Thyroid gland (tissue), 4 donors: Measurements from ENCODE around the gene MBNL3. TPM values are rescaled to one million over a fixed set of nuclear protein-coding genes. Genes with fewer than 3 reads are reported as not detected.

Source experiments
- DNase-seq, 2 donors: peaks; one replicate each; pipeline ENCODE4 v3.0.0-alpha.2; 2019
- H3K27ac ChIP-seq, 3 donors: fragments of 200-600 bp; sonication (generic); 1 replicate in 2 of 3; 2 replicates in 1 of 3; pipeline ENCODE4 v1.5.1; 2016 to 2019; ENCODE audit warnings: mild to moderate bottlenecking in 1 of 3, moderate library complexity in 1 of 3
- H3K27me3 ChIP-seq: fragments of 200-600 bp; sonication (generic); one replicate; pipeline ENCODE4 v1.5.1; 2019
- H3K36me3 ChIP-seq, 2 donors: fragments of 200-600 bp; sonication (generic); one replicate each; pipeline ENCODE4 v1.5.1; 2016 to 2019
- H3K4me1 ChIP-seq, 2 donors: fragments of 200-600 bp; sonication (generic); one replicate each; pipeline ENCODE4 v1.5.1; 2017 to 2019
- H3K4me3 ChIP-seq, 3 donors: fragments of 200-600 bp; sonication (generic); replicated peaks in 1 of 3; 1 replicate in 2 of 3; 2 replicates in 1 of 3; pipeline ENCODE4 v1.5.1; 2016; ENCODE audit warnings: mild to moderate bottlenecking in 1 of 3
- H3K9me3 ChIP-seq: fragments of 200-600 bp; sonication (generic); one replicate; pipeline ENCODE4 v1.5.1; 2017
- POLR2A ChIP-seq, 2 donors: fragments of 450-650 bp; IDR thresholded peaks; one replicate each; pipeline ENCODE4 v1.6.1; 2017; ENCODE audit warnings: antibody characterized with exemption in 2 of 2, mild to moderate bottlenecking in 2 of 2, moderate library complexity in 1 of 2
- WGBS, 2 donors: methylation state at CpG; one replicate each; pipeline ENCODE4 v1.1.5; 2017; 5-methylcytosine and 5-hydroxymethylcytosine counted together
- intact Hi-C: fragments of 100-400 bp; cut with DNase I; formaldehyde crosslinking; loops from one replicate; pipeline ENCODE4 v1.15.1; 2023
- total RNA-seq, 4 donors: library from RNA; depleted of rRNA; stranded (reverse); fragments of >200 nt; gene quantifications; one replicate each; pipeline ENCODE4 v1.2.3, GENCODE V29; 2016
- TF ChIP-seq, protein P1 (sequence below), 6 experiments: fragments of 200-600 bp in 3 of 6; fragments of 450-650 bp in 3 of 6; sonication (generic) in 3 of 6; IDR thresholded peaks; one replicate each; pipeline ENCODE4 v1.5.1; 2016 to 2019; ENCODE audit warnings: antibody characterized with exemption in 6 of 6, mild to moderate bottlenecking in 2 of 6, inconsistent platforms in 1 of 6, moderate library complexity in 1 of 6

The MBNL3 gene, protein sequence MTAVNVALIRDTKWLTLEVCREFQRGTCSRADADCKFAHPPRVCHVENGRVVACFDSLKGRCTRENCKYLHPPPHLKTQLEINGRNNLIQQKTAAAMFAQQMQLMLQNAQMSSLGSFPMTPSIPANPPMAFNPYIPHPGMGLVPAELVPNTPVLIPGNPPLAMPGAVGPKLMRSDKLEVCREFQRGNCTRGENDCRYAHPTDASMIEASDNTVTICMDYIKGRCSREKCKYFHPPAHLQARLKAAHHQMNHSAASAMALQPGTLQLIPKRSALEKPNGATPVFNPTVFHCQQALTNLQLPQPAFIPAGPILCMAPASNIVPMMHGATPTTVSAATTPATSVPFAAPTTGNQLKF
- 10 to 100 TPM; 11.7 to 29.6 (median 19.5) TPM for total RNA-seq

DNA sequence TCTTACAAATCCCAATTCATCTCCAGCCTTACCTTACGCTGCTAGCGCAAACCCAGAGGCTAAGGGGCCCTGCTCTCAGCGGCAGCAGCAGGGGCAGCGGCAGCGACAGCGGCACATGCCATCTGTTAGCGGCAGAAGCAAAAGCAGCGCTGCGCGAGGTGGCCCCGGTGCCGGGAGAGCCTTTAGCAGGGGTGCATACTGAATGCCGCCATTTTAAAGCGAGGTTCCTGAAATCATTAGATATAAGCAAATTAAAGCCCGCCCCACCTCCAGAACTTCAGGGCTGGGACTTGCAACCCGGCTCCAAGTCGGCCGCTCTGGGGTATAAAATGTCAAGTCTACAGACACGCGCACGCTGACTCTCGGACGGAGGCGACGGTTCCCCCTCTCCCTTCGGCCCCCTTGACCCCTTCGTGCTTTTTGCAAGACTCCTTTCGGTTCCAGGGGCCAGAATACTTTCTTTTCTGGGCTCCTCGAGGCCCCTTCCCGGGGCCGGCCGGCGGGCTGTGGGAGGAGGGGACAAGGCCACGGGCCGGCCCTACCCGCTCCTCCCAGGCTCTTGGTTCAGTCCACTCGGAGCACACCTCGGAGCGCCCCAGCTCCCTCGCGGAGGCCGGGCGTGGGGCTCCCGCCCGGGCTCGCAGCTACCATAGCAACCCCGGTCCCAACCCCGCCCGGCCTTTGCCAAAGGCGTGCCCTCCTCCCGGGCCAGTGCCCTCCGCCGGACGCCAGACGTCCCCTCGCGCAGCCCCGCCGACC is at the start of gene MBNL3:
MBNL3 (minus strand) TSS at position 220 of the 759 bp plus-strand sequence. CDS start 49,427 bp downstream, outside the sequence.
- Histone ChIP-seq H3K9me3 (no peaks in the 10 kb centered on the region), H3K27ac (peak within 1 kb of the TSS; percentile 63 to 82 (median 76)), H3K27me3 (no peaks in the 10 kb centered on the region), H3K36me3 (no peaks in the 10 kb centered on the region), H3K4me3 (peak within 1 kb of the TSS in 2 of 3 donors; percentile 44 to 51), H3K4me1 (no peaks in the 10 kb centered on the region)
- 1 to 6% methylated on average over 5 to 17 of the region's 59 CpGs for WGBS, 2 donors
- TF ChIP-seq, protein P1, sequence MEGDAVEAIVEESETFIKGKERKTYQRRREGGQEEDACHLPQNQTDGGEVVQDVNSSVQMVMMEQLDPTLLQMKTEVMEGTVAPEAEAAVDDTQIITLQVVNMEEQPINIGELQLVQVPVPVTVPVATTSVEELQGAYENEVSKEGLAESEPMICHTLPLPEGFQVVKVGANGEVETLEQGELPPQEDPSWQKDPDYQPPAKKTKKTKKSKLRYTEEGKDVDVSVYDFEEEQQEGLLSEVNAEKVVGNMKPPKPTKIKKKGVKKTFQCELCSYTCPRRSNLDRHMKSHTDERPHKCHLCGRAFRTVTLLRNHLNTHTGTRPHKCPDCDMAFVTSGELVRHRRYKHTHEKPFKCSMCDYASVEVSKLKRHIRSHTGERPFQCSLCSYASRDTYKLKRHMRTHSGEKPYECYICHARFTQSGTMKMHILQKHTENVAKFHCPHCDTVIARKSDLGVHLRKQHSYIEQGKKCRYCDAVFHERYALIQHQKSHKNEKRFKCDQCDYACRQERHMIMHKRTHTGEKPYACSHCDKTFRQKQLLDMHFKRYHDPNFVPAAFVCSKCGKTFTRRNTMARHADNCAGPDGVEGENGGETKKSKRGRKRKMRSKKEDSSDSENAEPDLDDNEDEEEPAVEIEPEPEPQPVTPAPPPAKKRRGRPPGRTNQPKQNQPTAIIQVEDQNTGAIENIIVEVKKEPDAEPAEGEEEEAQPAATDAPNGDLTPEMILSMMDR (IDR thresholded peaks at IDR 0.05): no peak
- TF ChIP-seq POLR2A (IDR thresholded peaks at IDR 0.05): peak in 1 of 2 donors; percentile 30
- DNase-seq: peak; percentile 75 to 76
- intact Hi-C loops: no loop called here

DNA sequence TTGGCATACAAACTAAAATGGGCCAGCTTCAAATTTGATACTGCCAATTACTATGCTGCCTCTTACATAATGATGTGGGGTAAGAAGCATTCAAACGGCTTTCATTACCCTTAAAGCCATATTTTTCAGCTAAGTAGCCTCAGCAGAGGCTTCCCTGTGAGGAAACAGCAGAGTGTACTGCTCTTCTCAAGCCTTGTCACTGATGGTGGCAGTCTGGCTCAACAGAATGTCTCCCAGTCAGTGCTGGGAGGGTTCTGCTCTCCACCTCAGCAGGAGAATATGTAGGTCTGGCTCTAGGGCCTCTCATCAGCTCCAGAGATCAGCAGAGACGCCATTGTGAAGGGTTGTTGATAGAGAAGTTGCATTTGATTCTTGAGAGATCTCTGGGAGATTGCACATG is 44.6 kb upstream of the MBNL3 start:
- TF ChIP-seq, protein P1 (IDR thresholded peaks at IDR 0.05): no peak
- no peak for TF ChIP-seq POLR2A (IDR thresholded peaks at IDR 0.05)
- no peaks in the 10 kb centered on the region for H3K27me3 ChIP-seq
- WGBS, 2 donors: 50 to 75% methylated on average over 1 to 2 of the region's 2 CpGs
- intact Hi-C loops: no loop called here
- no peak overlapping the region for H3K27ac ChIP-seq
- DNase-seq: no peak
- H3K36me3 ChIP-seq: no peaks in the 10 kb centered on the region
- H3K4me3 ChIP-seq: no peak overlapping the region
- no peaks in the 10 kb centered on the region for H3K9me3 ChIP-seq
- H3K4me1 ChIP-seq: no peaks in the 10 kb centered on the region

DNA sequence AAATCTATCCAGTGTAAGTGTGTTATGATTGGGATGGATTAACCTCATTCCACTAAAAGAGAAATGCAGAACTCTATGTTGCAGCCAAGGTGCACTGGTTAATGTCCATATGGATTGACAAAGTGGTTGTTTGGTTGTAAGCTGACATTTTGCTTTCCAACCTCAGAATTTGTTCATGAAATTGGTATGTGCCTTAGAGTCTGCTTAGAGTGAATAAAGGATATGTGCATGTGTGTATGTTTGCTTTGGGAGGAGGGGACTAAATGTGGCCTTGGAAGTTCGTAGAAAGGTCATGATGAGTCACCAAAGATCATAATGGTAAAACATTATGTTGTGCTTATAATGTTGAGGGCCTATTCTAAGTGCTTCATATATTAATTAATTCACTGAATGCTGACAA is 44.1 kb upstream of the MBNL3 start:
- WGBS, 2 donors: 81 to 90% methylated on average over 1 of the region's 1 CpG
- intact Hi-C loops: no loop called here

DNA sequence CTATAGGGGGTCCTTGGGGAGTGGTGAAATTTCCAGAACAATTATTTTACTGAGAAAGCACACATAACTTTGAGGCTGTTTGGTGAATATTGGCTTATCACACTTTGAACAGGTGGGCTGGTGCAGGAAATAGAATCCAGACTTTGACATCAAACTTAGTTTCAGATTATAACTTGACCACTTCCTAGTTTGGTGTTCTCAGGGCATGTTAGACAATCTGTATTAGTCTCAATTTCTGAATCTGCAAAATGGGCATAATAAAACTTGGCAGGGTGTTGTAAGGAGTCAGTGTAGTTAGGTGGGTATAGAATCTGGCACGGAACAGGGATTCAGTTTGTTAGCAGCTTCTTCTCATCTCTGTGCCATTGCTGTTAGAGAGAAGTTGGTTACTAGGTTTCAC is 43.3 kb upstream of the MBNL3 start:
- Histone ChIP-seq H3K9me3 (no peaks in the 10 kb centered on the region), H3K27me3 (no peaks in the 10 kb centered on the region), H3K4me1 (no peaks in the 10 kb centered on the region), H3K36me3 (no peaks in the 10 kb centered on the region), H3K4me3 (no peak overlapping the region), H3K27ac (no peak overlapping the region)
- TF ChIP-seq, protein P1 (IDR thresholded peaks at IDR 0.05): no peak
- TF ChIP-seq POLR2A (IDR thresholded peaks at IDR 0.05): no peak
- 95 to 100% methylated on average over 1 of the region's 1 CpG for WGBS, 2 donors
- no peak for DNase-seq
- intact Hi-C loops: no loop called here

More for the DNA sequence above, 44.1 kb upstream of the MBNL3 start:
- Histone ChIP-seq H3K27me3 (no peaks in the 10 kb centered on the region), H3K4me3 (no peak overlapping the region), H3K36me3 (no peaks in the 10 kb centered on the region), H3K9me3 (no peaks in the 10 kb centered on the region), H3K27ac (no peak overlapping the region), H3K4me1 (no peaks in the 10 kb centered on the region)
- no peak for DNase-seq
- no peak for TF ChIP-seq POLR2A (IDR thresholded peaks at IDR 0.05)
- TF ChIP-seq, protein P1 (IDR thresholded peaks at IDR 0.05): no peak

DNA sequence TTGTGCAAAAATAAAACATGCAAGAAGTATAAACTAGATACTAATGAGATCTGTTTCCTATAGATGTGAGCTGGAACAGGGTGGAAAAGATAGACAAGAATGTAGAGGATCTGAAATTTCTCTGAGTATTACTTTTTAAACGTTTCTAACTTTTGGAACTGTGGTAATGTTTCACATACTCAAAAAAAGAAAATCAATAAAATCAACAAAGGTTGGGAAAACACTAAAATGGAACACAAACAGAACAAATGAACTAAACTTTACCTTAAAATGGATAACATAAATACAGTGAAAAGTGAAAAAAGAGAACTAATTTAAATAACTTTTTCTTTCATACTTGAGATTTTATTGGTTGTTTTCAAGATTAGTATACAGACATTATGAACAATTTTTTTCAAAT is 32.0 kb upstream of the MBNL3 start:
- Histone ChIP-seq H3K27me3 (no peaks in the 10 kb centered on the region), H3K36me3 (no peaks in the 10 kb centered on the region), H3K4me3 (no peak overlapping the region), H3K27ac (no peak overlapping the region), H3K9me3 (no peaks in the 10 kb centered on the region), H3K4me1 (no peaks in the 10 kb centered on the region)
- TF ChIP-seq, protein P1 (IDR thresholded peaks at IDR 0.05): no peak
- TF ChIP-seq POLR2A (IDR thresholded peaks at IDR 0.05): no peak
- WGBS, 2 donors: 58 to 76% methylated on average over 1 of the region's 1 CpG
- intact Hi-C loops: no loop called here
- no peak for DNase-seq
